Type B pancreatic cell (in vitro differentiated cells): ENCODE results near the gene HABP4. TPM values are rescaled to one million over a fixed set of nuclear protein-coding genes. Genes with fewer than 3 reads are reported as not detected.
"Not testable (repeated sequence)": the region's sequence is repeated elsewhere in the genome, so short reads cannot be mapped to it uniquely, and the experiment has no call there.

Source experiments
- DNase-seq: peaks from one replicate; pipeline ENCODE4 v3.0.0; 2021; ENCODE audit warnings: mixed read lengths; ENCODE audit not compliant: unreplicated experiment; ENCODE audit errors: extremely low spot score
- H3K27ac Mint-ChIP-seq: 2 replicates; pipeline ENCODE4 v1.8.0; 2021; ENCODE audit warnings: mild to moderate bottlenecking, mixed read lengths
- H3K27me3 Mint-ChIP-seq: 2 replicates; pipeline ENCODE4 v1.8.0; 2021; ENCODE audit warnings: mixed read lengths
- H3K36me3 Mint-ChIP-seq: 2 replicates; pipeline ENCODE4 v1.8.0; 2021; ENCODE audit warnings: mixed read lengths
- H3K4me1 Mint-ChIP-seq: one replicate; pipeline ENCODE4 v1.8.0; 2021; ENCODE audit warnings: mixed read lengths; ENCODE audit not compliant: unreplicated experiment
- H3K4me3 Mint-ChIP-seq: 2 replicates; pipeline ENCODE4 v1.8.0; 2021; ENCODE audit warnings: mild to moderate bottlenecking, mixed read lengths
- H3K9me3 Mint-ChIP-seq: 2 replicates; pipeline ENCODE4 v1.8.0; 2021; ENCODE audit warnings: mixed read lengths
- CTCF ChIP-seq: fragments of 200-600 bp; sonication (generic); conservative IDR thresholded peaks from 2 replicates; pipeline ENCODE4 v1.5.0; 2021; ENCODE audit warnings: antibody characterized with exemption, mild to moderate bottlenecking
- total RNA-seq: library from RNA; stranded (reverse); gene quantifications from 2 replicates; pipeline ENCODE4 v1.2.1, GENCODE V29; 2021; ENCODE audit warnings: low replicate concordance

Gene HABP4
- total RNA-seq, 1 donor from 2014 or later: 19.4 TPM

GRCh38 chr9:96498796-96499195 lies 48.8 kb downstream of the HABP4 start:
- Mint-ChIP-seq H3K9me3 (no peaks in the 10 kb centered on the region), H3K36me3 (no peaks in the 10 kb centered on the region), H3K27me3 (no peaks in the 10 kb centered on the region), H3K4me3 (no peak overlapping the region), H3K4me1 (peaks cover 5% of the 10 kb centered on the region), H3K27ac (no peak overlapping the region)
- DNase-seq: no peak
- TF ChIP-seq CTCF: no peak

GRCh38 chr9:96499257-96499656 lies 49.3 kb downstream of the HABP4 start:
- DNase-seq: no peak
- Mint-ChIP-seq H3K4me1 (peaks cover 5% of the 10 kb centered on the region), H3K9me3 (no peaks in the 10 kb centered on the region), H3K4me3 (no peak overlapping the region), H3K36me3 (no peaks in the 10 kb centered on the region), H3K27me3 (no peaks in the 10 kb centered on the region), H3K27ac (no peak overlapping the region)
- no peak for TF ChIP-seq CTCF

GRCh38 chr9:96500696-96501632 lies 51.0 kb downstream of the HABP4 start:
- no peaks in the 10 kb centered on the region for H3K36me3 Mint-ChIP-seq
- H3K4me1 Mint-ChIP-seq: peaks cover 5% of the 10 kb centered on the region
- H3K4me3 Mint-ChIP-seq: no peak overlapping the region
- no peaks in the 10 kb centered on the region for H3K27me3 Mint-ChIP-seq
- no peak for TF ChIP-seq CTCF
- no peak for DNase-seq
- H3K9me3 Mint-ChIP-seq: no peaks in the 10 kb centered on the region
- no peak overlapping the region for H3K27ac Mint-ChIP-seq

- Mint-ChIP-seq H3K4me1 (peaks cover 5% of the 10 kb centered on the region), H3K4me3 (no peak overlapping the region), H3K27me3 (no peaks in the 10 kb centered on the region), H3K27ac (no peak overlapping the region), H3K9me3 (no peaks in the 10 kb centered on the region), H3K36me3 (peaks cover 4% of the 10 kb centered on the region)
- no peak for TF ChIP-seq CTCF
- DNase-seq: no peak
Observed at GRCh38 chr9:96501633-96502538, 51.9 kb downstream of the HABP4 start.

- Mint-ChIP-seq H3K27me3 (no peaks in the 10 kb centered on the region), H3K27ac (no peak overlapping the region), H3K4me3 (no peak overlapping the region), H3K36me3 (peaks cover 4% of the 10 kb centered on the region), H3K9me3 (no peaks in the 10 kb centered on the region), H3K4me1 (peaks cover 5% of the 10 kb centered on the region)
- DNase-seq: no peak
- no peak for TF ChIP-seq CTCF
Observed at GRCh38 chr9:96502539-96503373, 52.8 kb downstream of the HABP4 start.

GRCh38 chr9:96503374-96503748 lies 53.4 kb downstream of the HABP4 start:
- H3K27me3 Mint-ChIP-seq, H3K4me1 Mint-ChIP-seq, H3K9me3 Mint-ChIP-seq, H3K4me3 Mint-ChIP-seq, H3K36me3 Mint-ChIP-seq, DNase-seq, H3K27ac Mint-ChIP-seq: not testable (repeated sequence)
